NCI-H345 (cell line): ENCODE data around the gene FAM156A.
"Not testable (repeated sequence)": the region's sequence is repeated elsewhere in the genome, so short reads cannot be mapped to it uniquely, and the experiment has no call there.

ENCODE experiments used
- DNase-seq: peaks from one replicate; lab custom pipeline; 2025; lab: John Stamatoyannopoulos, UW

Gene FAM156A

GRCh38 chrX:52958113-52958959, at the start of gene FAM156A:
TSS of gene FAM156A (minus strand) at chrX:52958518. CDS start at chrX:52948588, 9,930 bp downstream.
- not testable (repeated sequence) for DNase-seq

GRCh38 chrX:53005327-53005726, 47.0 kb upstream of the FAM156A start:
- DNase-seq = no peak

- DNase-seq = no peak
Observed at GRCh38 chrX:53004811-53005210, 46.5 kb upstream of the FAM156A start.

- DNase-seq = no peak
Observed at GRCh38 chrX:53004038-53004437, 45.7 kb upstream of the FAM156A start.

GRCh38 chrX:53003111-53003510, 44.8 kb upstream of the FAM156A start:
- DNase-seq = no peak

- no peak for DNase-seq
Observed at GRCh38 chrX:53001958-53002357, 43.6 kb upstream of the FAM156A start.

GRCh38 chrX:53000447-53001135, 42.3 kb upstream of the FAM156A start:
- no peak for DNase-seq

GRCh38 chrX:52995987-52996331, 37.6 kb upstream of the FAM156A start:
- DNase-seq = no peak

GRCh38 chrX:52995135-52995986, 37.0 kb upstream of the FAM156A start:
- DNase-seq = peak; percentile 95

GRCh38 chrX:52990848-52991247, 32.5 kb upstream of the FAM156A start:
- DNase-seq = no peak

GRCh38 chrX:52990011-52990631, 31.8 kb upstream of the FAM156A start:
- not testable (repeated sequence) for DNase-seq

- DNase-seq = no peak
Observed at GRCh38 chrX:52988985-52989917, 30.9 kb upstream of the FAM156A start.

GRCh38 chrX:52983321-52984000, 25.1 kb upstream of the FAM156A start:
- no peak for DNase-seq

GRCh38 chrX:52979993-52980392, 21.7 kb upstream of the FAM156A start:
- DNase-seq = no peak

- DNase-seq = no peak
Observed at GRCh38 chrX:52979568-52979967, 21.2 kb upstream of the FAM156A start.

GRCh38 chrX:52977953-52978352, 19.6 kb upstream of the FAM156A start:
- DNase-seq = no peak

- DNase-seq = not testable (repeated sequence)
Observed at GRCh38 chrX:52975576-52975975, 17.3 kb upstream of the FAM156A start.

- DNase-seq = not testable (repeated sequence)
Observed at GRCh38 chrX:52974336-52974992, 16.1 kb upstream of the FAM156A start.

GRCh38 chrX:52967922-52968321, 9.6 kb upstream of the FAM156A start:
- DNase-seq = not testable (repeated sequence)
